Germinal center (tissue), 1 donor: ENCODE measurements around the gene CLDN12.

Source experiments
- DNase-seq: peaks from one replicate; pipeline ENCODE4 v3.0.0; 2012; ENCODE audit warnings: mixed read lengths, low spot score

CLDN12 gene

DNA sequence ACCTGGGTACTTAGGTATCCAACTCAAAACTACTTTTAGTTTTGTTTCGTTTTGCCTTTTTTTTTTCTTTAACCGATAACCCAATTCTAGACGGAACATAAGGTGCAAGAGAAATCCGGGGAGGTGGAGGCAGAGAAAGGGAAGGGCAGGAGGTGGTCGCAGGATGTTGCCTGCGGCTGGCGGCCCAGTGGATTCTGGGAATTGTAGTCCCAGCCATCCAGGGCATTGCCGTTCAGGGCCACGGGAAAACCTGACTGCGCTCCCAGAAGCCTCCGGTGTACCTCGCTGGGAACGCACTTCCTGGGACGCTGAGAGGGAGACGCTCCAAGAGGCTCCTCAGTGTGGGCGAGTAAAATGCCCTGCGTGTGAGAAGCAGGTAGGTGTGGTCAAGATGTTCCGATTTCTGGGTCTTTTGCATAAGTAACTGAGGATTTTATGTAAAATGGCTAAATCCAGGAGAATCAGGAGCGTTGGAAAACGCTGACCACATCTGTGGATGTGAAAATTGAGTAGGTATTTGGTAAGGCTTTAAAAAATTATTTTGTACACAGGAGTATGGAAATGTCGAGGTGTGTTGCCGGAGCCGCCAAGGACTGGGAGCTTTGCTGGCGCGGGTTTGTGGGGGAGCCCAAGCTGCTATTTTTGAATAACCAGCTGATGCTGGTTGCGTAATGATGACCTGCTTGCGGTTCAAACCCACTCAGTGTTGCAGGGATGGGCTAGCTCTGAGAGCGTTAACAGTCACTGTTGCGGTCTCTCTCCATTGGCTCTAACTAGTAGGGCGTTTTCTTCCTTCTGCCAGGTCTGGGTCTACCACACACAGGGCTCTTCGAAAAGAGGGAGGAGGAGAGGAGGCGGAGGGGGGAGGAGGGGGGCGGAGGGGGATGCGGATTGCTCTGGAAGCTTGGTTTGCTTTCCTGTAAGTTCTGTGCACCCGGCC, at the start of gene CLDN12:
Gene CLDN12 (plus strand): TSS at position 288 of the 940 bp plus-strand sequence. CDS start 9,216 bp downstream, outside the sequence.
- DNase-seq = peak; percentile 59

DNA sequence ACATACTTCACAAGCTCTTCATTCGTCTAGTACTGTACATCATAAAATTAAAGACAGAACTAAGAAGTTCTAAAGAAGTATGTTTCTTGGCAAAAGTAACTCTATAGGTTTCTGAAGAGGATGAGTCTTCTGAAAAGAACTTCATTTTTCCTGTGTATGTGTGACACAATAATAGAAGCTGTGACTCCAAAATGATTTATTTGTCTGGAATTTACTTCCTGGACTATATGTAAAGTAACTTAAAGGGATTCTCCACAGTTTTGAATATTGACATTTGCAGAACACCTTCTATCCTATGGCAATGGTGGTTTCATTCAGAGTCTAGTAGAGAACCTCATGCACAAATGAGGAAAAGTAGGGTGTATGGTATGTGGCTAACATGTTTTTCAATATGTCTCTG, 19.8 kb upstream of the CLDN12 start:
- DNase-seq = no peak

DNA sequence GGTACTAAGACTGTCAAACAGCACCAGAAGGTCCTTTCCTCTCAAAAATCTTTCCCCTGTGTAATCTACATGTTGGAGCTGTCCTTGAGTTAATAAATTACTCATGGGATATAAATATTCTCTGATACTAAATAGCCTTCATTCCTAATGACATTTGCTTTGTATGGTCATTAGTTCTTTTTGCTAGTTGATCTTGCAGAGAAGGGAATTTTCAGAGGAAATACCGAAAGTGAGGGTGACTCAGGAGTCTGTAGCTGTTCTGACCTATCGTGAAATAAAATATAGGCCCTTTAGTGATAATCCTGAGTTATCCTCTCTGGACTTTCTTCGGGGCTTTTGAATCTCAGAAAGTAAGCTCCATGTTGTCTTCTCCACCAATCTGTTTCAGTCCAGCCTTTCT, 19.4 kb upstream of the CLDN12 start:
- DNase-seq = no peak

DNA sequence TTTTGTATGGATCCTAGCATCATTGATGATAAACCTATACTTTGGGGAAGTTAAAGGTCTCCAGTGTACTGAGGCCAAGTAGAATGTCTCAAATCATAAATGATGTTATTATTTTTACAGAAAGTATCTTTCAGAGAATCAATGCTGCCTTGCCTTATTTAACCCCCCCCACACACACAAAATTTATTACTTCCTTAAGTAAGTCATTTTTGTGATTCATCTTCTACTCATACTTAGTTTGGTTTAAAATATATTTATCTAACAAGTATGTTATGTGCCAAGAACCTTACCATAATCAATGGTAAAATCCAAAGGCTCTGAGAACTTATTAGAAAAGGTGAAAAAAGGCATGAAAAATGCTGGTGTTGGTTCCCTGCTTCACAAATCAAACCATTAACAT, 18.8 kb upstream of the CLDN12 start:
- no peak for DNase-seq

DNA sequence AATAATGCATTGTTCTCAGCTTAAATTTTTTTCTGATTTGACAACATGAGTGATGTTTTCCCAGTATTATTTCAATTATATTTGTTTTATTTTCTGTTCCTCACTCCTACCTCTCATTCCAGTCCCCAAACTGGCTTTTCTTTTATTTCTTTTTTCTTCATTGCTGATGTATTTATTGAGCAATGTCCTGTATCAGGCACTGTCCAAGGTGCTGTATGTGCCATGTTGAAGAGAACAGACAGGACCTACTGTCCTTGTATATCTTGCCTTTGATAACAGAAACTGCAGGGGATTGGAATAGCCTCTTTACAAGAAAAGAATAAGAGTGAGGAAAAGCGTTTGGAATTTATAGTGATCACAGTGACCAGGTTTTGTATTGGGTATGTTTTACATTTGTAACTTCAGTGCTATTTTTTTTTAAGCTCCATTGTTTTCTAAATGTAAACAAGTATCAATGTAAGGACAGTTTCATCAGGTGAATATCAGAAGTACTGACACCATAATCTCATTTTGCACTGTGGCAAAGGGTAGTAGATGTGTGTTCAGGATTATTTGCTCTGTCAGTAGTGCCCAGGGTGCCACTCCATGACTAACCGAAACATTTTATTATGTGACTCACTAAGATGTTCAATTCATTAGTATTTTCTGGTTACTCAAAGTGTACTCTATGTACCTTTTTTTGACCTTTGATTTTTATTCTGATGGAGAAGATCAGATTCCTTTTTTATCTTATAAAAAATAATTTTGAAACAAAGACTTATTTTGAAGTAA, 15.6 kb upstream of the CLDN12 start:
- DNase-seq = no peak

DNA sequence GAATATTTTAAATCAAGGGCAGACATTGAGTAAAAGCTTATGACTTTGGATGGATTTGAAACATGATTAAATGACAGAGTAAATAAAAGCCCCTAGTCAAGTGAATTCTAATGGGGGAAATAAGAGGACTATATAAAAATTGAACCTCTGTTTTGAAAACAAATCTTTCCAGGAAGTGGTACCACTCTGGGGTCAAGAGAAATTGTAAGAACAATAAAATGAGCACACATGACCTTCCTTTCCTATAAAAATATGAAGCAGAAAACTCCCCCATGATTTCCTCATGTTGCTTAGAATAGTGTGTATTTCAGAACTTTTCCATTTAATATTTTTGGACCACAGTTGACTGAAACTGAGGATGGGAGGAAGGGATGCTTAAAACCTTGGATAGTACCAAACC, 12.3 kb upstream of the CLDN12 start:
- DNase-seq = no peak

DNA sequence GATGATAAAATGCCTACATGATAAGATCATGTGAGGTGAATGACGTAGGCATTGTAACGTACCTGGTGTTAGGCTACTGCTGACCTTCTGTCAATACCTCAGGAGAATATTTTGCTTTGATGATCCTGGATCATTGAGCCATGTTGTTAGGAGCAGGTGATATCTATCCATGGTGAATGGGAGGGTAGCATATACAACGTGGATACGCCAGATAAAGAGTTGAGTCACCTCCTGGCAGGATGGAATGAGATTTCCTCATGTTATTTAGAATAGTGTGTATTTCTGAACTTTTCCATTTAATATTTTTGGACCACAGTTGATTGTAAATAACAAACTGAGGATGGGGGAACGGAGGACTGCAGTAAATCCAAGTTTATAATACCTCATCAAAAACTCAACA, 11.8 kb upstream of the CLDN12 start:
- no peak for DNase-seq

DNA sequence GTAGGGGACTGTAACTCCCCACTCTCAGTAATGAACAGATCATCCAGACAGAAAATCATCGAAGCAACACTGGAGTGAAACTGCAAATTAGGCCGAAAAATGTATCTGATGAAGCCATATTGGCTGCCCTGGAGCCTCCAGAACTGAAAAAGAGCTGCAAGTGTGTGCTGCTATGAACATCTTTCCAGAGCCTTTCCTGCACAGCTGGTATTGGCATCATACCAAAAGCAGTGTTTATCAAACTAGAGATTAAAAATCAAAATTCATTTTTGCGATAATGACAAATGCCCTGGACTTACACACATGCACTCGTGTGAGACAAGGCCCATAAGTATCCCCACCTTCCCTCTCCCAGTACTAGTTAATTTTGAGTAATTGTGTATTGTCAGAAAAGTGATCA, 6.8 kb upstream of the CLDN12 start:
- DNase-seq = no peak

DNA sequence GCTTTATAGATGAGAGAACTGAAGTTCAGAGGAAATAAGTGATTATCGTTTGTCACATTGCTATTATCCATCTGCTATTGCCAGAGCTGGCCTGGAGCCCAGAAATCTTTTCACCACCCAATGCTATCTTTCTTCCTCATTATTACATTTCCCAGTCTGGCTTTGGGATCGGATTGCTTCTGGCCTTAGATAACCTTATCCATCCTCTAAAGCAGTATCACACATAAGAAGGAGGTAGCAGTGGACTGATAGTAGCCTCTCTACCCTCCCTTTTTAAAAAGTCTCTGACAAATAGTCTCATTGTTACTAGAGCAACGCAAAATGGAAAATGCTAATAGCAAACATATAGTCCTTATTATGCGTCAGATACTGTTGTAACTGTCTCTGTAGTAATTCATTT, 1.3 kb upstream of the CLDN12 start:
- no peak for DNase-seq

DNA sequence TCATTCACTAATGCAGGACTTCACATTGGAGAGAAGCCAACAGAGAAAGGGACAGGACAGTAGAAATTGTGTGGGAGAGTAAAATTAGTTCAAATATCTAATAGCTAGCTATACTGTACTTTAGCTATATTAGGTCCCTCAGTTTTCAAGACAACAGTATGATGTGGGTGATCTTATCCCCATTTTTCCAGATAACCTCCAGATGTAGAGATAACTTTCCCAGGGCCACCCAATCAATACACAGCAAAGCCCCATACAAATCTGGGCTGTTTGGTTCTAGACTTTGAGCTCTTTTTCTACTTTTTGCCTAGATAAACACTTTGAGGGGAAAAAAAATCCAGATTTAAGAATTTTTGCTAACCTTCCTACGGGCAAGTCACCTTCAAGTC, 482 bp upstream of the CLDN12 start:
- DNase-seq = no peak

DNA sequence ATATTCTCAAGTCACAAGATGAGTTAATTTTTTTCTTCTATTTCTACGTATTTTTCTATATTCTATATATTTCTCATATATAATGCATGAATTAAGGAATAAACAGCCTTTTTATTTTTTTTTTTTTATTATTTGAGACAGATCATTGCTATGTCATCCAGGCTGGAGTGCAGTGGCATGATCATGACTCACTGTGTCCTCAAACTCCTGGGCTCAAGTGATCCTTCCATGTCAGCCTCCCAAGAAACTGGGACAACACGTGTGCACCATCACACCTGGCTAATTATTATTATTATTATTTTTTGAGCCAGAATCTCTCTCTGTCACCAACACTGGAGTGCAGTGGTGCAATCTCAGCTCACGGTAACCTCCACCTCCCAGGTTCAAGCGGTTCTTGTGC, 1.5 kb downstream of the CLDN12 start:
- DNase-seq = no peak

DNA sequence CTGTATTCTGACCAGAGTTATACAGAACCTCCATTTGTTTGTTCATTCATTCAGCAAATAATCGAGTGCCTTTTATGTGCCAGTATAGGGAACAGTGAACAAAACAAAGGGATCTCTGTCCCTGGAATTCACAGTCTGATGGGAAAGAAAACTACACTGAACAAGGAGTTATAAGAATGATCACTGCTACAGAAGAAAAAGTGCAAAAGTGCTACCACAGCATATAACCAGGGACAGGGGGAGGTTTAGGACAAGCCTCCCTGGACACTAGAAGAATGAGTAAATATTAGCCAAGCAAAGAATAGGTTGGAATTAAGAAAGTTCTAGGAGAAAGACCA, 4.2 kb downstream of the CLDN12 start:
- DNase-seq = no peak

DNA sequence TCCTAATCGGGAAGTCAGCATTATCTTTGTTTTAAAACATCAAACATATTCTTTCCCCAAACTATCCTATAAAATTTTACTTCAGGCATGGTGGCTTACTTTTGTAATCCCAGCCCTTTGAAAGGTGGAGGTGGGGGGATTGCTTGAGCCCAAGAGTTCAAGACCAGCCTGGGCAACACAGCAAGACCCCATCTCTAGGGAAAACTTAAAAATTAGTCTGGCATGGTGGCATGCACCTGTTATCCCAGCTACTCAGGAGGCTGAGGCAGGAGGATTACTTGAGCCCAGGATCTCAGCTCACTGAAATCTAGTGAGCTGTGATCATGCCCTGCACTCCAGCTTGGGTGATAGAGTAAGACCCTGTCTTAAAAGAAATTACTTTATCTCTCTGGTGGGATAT, 4.9 kb downstream of the CLDN12 start:
- no peak for DNase-seq

DNA sequence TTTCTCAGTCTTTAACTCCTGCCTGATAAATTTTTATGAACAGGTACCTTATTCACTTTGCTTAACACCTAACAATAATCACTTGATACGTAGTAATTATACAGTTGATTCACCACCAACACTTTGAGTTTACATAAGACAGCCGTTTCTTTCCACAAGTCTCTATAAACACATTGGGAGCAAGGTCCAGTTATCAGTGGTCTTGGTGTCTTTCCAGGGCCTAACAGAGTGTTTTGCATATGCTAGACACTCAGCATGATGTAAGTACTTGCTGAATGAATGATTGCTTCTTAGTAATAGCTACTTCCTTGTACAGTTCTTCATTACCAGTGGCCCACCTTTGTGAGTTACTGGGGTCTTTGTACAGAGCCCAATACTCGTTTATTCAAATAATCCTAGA, 6.4 kb downstream of the CLDN12 start:
- DNase-seq = no peak

DNA sequence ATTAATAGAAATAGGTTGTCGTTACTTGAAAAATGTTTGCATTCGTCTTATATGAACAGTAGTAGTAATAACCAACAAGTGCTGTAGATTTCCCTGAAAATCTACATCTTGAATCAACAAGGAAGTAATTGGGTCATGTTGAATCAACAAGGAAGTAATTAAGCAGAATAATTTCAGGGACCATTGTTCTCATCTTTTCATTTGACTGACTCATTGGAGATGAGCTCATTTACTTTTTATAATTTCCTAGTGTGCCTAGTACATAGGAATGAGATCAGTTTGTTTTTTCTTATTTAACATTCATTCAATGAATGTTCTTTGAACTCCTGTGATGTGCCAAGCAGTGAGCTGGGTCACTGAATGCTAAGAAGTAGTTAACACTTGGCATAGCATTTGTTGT, 8.2 kb downstream of the CLDN12 start:
- no peak for DNase-seq

DNA sequence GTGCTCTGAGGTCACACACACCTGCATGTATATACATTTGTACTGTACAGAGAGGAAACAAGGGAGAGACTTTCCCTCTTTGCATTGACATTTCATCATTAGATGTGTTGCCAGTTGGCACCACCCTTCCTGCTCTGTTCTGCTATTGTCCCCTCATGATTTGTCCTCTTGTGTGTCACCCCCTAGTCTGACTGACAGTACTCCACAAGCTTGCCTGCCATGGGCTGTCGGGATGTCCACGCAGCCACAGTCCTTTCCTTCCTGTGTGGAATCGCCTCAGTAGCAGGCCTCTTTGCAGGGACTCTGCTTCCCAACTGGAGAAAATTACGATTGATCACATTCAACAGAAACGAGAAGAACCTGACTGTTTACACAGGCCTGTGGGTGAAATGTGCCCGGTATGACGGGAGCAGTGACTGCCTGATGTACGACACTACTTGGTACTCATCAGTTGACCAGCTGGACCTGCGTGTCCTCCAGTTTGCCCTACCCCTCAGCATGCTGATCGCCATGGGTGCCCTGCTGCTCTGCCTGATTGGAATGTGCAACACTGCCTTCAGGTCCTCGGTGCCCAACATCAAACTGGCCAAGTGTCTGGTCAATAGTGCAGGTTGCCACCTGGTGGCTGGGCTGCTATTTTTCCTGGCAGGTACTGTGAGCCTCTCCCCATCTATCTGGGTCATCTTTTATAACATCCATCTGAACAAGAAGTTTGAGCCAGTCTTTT, 9.4 kb downstream of the CLDN12 start:
- no peak for DNase-seq

DNA sequence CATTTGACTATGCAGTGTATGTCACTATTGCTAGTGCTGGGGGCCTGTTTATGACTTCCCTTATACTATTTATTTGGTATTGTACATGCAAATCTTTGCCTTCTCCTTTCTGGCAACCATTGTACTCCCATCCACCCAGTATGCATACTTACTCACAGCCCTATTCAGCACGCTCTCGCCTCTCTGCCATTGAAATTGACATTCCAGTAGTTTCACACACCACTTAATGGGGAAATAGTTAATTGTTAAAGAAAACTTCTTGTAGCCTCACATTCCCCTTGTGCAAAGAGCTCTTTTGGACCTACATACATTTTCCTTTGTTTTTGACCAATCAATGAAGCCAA, 9.9 kb downstream of the CLDN12 start:
- DNase-seq = no peak

DNA sequence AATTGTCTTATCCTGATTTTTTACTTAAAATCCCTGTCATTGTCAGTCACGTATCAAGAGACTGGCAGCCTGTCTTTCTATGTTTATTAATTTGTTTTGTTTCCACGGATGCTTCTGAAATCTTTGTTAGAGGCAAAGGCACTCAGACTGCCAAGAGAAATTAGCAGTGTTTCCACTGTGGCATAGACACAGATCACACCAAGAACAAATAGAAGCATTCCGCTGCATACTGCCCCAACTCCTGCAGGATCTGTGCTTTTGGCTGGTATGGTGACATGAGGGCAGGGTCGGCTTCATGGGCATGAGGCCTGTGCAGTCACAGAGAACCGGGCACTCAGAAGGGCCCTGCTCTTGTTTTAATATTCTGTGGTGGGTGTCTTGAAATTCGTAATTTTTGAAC, 18.4 kb downstream of the CLDN12 start:
- DNase-seq = no peak

DNA sequence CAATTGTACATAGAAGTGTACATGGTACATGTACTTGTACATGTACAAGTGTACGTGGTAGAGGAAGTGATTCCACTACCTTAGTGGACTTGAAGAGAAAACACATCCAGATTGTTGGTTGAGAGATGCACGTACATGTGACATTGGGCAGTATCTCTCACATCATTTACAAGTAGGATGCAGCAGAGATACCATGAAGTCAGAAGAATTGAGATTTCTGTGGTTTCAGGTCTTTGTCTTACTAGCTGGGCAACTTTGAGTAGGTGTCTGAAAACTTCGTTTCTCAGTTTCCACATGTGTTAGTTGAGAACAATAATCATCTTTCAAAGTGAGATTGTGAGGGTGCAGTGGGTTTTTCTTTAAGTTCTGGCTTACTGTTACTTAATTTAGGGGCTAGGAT, 21.5 kb downstream of the CLDN12 start:
- DNase-seq = no peak

DNA sequence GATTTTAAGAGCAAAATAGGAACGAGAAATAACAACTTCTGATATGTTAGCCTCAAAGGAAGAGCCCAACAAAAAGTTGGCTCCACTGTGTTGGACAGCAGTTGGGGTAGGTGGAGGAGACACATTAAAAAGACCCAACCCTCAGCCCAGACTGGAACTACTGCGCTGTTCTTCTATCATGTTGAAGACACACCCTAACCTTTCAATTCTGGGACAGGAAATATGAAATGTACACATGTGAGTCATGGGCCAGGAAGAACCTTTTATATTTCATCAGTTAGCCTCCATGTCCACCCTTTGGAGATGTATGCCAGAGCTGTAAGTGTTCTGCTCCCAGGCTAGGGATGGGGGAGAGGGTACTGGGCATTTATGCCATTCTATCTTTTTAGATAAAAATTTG, 22.1 kb downstream of the CLDN12 start:
- DNase-seq = no peak

DNA sequence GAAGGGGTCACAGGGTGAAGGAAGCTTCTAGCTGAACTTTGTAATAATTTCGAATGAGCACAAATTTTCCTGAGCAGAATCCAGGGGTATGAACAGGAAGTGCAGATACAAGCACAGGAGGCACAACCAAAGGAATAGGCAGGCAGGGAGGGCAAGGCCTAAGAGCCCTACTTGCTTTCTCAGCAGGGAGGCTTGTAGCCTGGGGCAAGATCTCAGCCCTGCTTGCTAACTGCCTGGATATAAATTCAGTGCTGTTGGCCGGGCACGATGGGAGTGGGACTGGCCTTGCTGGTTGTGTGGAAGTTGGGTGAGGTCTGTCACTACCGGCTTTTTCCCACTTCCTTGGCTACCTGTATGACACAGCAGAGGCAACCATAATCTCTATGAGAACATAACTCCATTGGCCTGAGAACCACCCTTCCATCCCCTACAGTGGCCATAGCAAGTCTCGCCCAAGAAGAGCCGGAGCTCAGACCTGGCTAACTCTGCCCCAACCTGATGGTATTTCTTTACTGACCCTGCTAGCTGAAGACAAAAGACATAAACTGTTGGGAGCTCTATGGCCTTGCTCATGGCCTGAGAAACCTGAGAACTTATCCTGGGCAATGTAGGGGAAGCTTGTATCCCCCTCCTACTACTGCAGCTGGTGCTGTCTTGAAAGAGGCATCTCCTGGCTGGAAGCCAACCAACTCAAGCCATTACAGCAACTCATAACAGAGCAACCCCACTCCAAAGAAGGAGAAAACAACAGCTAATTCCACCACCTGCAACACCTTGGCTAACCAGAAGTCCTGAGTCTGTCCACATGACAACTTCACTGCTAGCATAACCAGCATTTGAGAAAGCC, 27.6 kb downstream of the CLDN12 start:
- DNase-seq = no peak

DNA sequence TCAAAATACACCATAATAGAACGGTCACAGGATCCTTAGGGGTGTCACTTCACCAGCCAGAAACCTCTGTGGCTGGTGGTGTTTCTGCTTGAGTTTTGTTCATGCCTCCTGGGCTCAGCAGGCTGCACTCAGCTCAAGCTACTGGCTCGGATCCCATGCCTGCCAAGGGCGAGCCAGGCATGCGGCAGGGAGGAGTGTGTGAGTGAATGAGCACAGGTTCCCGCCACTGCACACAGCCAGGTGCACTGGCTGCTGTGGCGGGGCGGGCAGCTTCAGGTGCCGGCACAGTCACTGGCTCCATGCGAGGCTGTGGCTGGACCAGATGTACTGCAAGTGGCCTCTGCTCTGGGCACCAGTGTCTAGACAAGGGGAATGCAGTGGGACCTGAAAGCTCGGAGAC, 29.5 kb downstream of the CLDN12 start:
- DNase-seq = no peak
